Uterus (tissue), 4 donors: Measurements from ENCODE around the gene MXD3. TPM values are rescaled to one million over a fixed set of nuclear protein-coding genes. Genes with fewer than 3 reads are reported as not detected.
A peak's percentile ranks its signal among the peaks of the same experiment; 100 is the strongest.

Experiments used
- DNase-seq, 2 donors: peaks; one replicate each; pipeline ENCODE4 v3.0.0-alpha.2; 2019 to 2020
- H3K27ac ChIP-seq, 2 donors: fragments of 200-600 bp; sonication (generic); 1 replicate in 1 of 2; 2 replicates in 1 of 2; pipeline ENCODE4 v1.5.1; 2016 to 2018
- H3K27me3 ChIP-seq, 2 donors: fragments of 200-600 bp; sonication (generic); one replicate each; pipeline ENCODE4 v1.5.1; 2018 to 2019; ENCODE audit warnings: control low read depth in 1 of 2
- H3K36me3 ChIP-seq, 2 donors: fragments of 200-600 bp; sonication (generic); one replicate each; pipeline ENCODE4 v1.5.1; 2019; ENCODE audit warnings: control low read depth in 1 of 2
- H3K4me1 ChIP-seq, 2 donors: fragments of 200-600 bp; sonication (generic); one replicate each; pipeline ENCODE4 v1.5.1; 2018 to 2019; ENCODE audit warnings: control low read depth in 1 of 2
- H3K4me3 ChIP-seq, 2 donors: fragments of 200-600 bp; sonication (generic); 1 replicate in 1 of 2; 2 replicates in 1 of 2; pipeline ENCODE4 v1.5.1; 2018 to 2019; ENCODE audit warnings: mild to moderate bottlenecking in 1 of 2
- H3K9me3 ChIP-seq, 2 donors: fragments of 200-600 bp; sonication (generic); one replicate each; pipeline ENCODE4 v1.5.1; 2019; ENCODE audit warnings: control low read depth in 1 of 2
- POLR2A ChIP-seq, 2 donors: fragments of 450-650 bp; IDR thresholded peaks; one replicate each; pipeline ENCODE4 v1.6.1; 2016; ENCODE audit warnings: antibody characterized with exemption in 2 of 2, mild to moderate bottlenecking in 1 of 2, moderate library complexity in 1 of 2
- intact Hi-C: fragments of 100-400 bp; cut with DNase I; formaldehyde crosslinking; loops from one replicate; pipeline ENCODE4 v1.15.1; 2023; ENCODE audit warnings: low total_unique reads
- total RNA-seq, 4 donors: library from RNA; depleted of rRNA in 3 of 4; stranded (reverse); fragments of >200 nt in 3 of 4; gene quantifications; one replicate each; pipeline versions ENCODE4 v1.1.0 to v1.2.4, GENCODE V29; 2014 to 2023
- TF ChIP-seq, protein P1 (sequence below), 4 experiments: fragments of 200-600 bp in 2 of 4; fragments of 450-650 bp in 2 of 4; sonication (generic) in 2 of 4; IDR thresholded peaks; one replicate each; pipeline ENCODE4 v1.5.1; 2016 to 2019; ENCODE audit warnings: antibody characterized with exemption in 4 of 4, mild to moderate bottlenecking in 2 of 4, moderate library complexity in 1 of 4
- donor health status: DM: yes; HTN: yes; CAD: no.

The MXD3 gene
- total RNA-seq, 4 donors from 2014 or later: 0.51 to 29.0 (median 6.8) TPM

- H3K27me3 ChIP-seq: no peaks in the 10 kb centered on the region
- no peaks in the 10 kb centered on the region for H3K36me3 ChIP-seq
- TF ChIP-seq POLR2A (IDR thresholded peaks at IDR 0.05): no peak
- TF ChIP-seq, protein P1, sequence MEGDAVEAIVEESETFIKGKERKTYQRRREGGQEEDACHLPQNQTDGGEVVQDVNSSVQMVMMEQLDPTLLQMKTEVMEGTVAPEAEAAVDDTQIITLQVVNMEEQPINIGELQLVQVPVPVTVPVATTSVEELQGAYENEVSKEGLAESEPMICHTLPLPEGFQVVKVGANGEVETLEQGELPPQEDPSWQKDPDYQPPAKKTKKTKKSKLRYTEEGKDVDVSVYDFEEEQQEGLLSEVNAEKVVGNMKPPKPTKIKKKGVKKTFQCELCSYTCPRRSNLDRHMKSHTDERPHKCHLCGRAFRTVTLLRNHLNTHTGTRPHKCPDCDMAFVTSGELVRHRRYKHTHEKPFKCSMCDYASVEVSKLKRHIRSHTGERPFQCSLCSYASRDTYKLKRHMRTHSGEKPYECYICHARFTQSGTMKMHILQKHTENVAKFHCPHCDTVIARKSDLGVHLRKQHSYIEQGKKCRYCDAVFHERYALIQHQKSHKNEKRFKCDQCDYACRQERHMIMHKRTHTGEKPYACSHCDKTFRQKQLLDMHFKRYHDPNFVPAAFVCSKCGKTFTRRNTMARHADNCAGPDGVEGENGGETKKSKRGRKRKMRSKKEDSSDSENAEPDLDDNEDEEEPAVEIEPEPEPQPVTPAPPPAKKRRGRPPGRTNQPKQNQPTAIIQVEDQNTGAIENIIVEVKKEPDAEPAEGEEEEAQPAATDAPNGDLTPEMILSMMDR (IDR thresholded peaks at IDR 0.05): peak; percentile 67 to 73 (median 70)
- peak; percentile 63 to 66 for DNase-seq
- no peaks in the 10 kb centered on the region for H3K9me3 ChIP-seq
- H3K27ac ChIP-seq: no peak overlapping the region
- H3K4me3 ChIP-seq: no peak overlapping the region
- intact Hi-C loops: no loop called here
- no peaks in the 10 kb centered on the region for H3K4me1 ChIP-seq
Measured at GRCh38 chr5:177317959-177318377, 6.3 kb upstream of the MXD3 start.

- intact Hi-C loops: no loop called here
- no peak overlapping the region for H3K4me3 ChIP-seq
- no peaks in the 10 kb centered on the region for H3K27me3 ChIP-seq
- H3K9me3 ChIP-seq: no peaks in the 10 kb centered on the region
- H3K4me1 ChIP-seq: peaks cover 0 to 6% of the 10 kb centered on the region in 2 donors
- DNase-seq: no peak
- no peaks in the 10 kb centered on the region for H3K36me3 ChIP-seq
- no peak for TF ChIP-seq POLR2A (IDR thresholded peaks at IDR 0.05)
- TF ChIP-seq, protein P1 (IDR thresholded peaks at IDR 0.05): no peak
- no peak overlapping the region for H3K27ac ChIP-seq
Measured at GRCh38 chr5:177316005-177316404, 4.3 kb upstream of the MXD3 start.

DNA sequence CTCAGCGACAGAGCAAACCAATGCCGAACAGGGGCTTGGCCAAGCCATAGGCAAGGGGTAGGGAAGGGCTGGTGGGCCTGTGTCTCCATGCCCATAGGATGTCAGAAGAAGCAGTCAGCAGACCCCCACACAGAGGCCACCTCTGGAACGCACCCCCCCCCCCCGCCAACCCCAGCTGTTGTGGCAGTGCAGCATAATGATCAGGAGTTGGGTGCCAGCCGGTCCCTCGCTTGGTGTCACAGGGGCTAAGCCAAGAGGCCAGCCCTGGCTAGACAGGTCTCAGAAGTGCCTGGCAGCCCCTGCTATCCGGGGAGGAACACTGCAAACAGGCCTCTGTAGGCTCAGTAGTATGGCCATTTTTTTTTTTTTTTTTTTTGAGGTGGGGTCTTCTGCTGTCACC lies 3.7 kb upstream of the MXD3 start:
- Histone ChIP-seq H3K27me3 (no peaks in the 10 kb centered on the region), H3K9me3 (no peaks in the 10 kb centered on the region), H3K36me3 (no peaks in the 10 kb centered on the region), H3K4me3 (no peak overlapping the region), H3K27ac (no peak overlapping the region), H3K4me1 (peaks cover 0 to 6% of the 10 kb centered on the region in 2 donors)
- TF ChIP-seq POLR2A (IDR thresholded peaks at IDR 0.05): no peak
- TF ChIP-seq, protein P1 (IDR thresholded peaks at IDR 0.05): no peak
- DNase-seq: no peak
- intact Hi-C loops: no loop called here

DNA sequence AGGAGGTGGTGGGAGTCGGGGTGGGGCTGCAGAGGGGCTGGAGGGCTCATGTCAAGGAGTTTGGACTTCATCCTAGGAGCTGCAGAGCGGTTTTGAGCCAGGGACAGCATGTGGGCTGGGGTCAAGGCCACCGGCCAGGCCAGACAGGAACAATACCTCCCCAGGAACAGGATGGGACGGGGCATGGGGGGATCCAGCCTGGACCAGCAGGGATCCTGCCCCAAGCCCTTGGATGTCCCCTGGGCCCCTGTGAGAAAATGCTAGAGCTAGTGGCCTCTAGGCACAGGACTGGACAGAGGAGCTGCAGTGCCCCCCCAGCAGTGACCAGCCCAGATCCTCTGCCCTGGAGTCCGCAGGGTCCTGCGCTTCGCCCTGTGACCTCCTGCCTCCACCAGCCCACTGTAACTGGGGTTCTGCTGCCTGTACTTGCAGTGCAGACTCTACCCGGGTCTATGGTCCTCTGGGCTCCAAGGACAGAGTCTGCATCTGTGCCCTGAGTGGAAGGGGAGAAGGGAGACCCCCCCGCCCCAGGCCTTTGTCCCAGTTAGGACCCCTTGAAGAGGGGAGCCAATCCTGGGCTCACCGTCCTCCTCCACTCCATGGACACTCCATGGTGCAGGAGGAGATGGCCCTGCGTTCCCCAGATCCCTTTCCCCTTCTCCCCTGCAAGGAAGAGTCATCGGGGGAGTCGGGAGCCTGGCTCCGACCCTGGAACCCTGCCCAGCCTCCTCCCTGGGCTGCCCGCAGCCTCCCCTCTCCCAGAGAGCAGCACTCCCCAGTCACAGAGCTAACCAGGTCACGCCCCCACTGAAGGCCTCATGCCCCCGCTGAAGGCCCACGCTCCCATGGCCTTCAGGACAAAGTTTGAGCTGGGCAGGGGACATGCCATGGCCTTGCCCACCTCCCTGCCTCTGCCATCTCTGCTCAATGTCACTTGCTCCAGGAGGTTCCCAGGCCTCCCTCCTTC lies 3.0 kb upstream of the MXD3 start:
- TF ChIP-seq POLR2A (IDR thresholded peaks at IDR 0.05): no peak
- TF ChIP-seq, protein P1 (IDR thresholded peaks at IDR 0.05): no peak
- H3K36me3 ChIP-seq: no peaks in the 10 kb centered on the region
- H3K9me3 ChIP-seq: no peaks in the 10 kb centered on the region
- H3K27me3 ChIP-seq: no peaks in the 10 kb centered on the region
- intact Hi-C loops: no loop called here
- H3K4me1 ChIP-seq: peaks cover 0 to 6% of the 10 kb centered on the region in 2 donors
- no peak overlapping the region for H3K27ac ChIP-seq
- no peak overlapping the region for H3K4me3 ChIP-seq
- no peak for DNase-seq

GRCh38 chr5:177313561-177314259 lies 2.0 kb upstream of the MXD3 start:
- no peaks in the 10 kb centered on the region for H3K9me3 ChIP-seq
- peaks cover 0 to 6% of the 10 kb centered on the region in 2 donors for H3K4me1 ChIP-seq
- H3K4me3 ChIP-seq: no peak overlapping the region
- H3K27me3 ChIP-seq: no peaks in the 10 kb centered on the region
- intact Hi-C loops: no loop called here
- H3K27ac ChIP-seq: no peak overlapping the region
- no peak for DNase-seq
- no peaks in the 10 kb centered on the region for H3K36me3 ChIP-seq
- TF ChIP-seq, protein P1 (IDR thresholded peaks at IDR 0.05): no peak
- no peak for TF ChIP-seq POLR2A (IDR thresholded peaks at IDR 0.05)
